Measurements from ENCODE around the gene BAAT.
"Not testable (repeated sequence)": the region's sequence is repeated elsewhere in the genome, so short reads cannot be mapped to it uniquely, and the experiment has no call there.

Gene BAAT

DNA sequence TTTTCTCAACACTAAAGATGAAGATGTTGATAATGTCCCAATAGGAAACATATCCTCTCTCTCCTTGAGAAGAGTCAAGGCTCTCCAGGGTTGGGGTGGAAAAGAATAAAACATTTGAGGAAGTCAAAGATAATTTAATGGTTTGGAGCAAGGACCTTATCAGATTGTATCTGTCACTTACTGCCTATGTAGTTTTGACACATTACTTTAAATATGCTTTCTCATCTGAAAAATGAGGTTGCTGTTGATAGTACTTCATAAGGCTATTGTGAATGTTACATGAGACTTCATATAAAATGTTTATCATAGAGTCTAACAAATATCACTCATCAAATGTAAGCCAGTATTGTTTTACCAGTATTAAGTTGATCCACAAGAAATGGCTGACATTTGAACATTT, 48.7 kb downstream of the BAAT start:
- no peak overlapping the region for H3K4me3 ChIP-seq (ENCODE audit: low read depth, low read length)
- DNase-seq (ENCODE audit: low read depth): no peak

DNA sequence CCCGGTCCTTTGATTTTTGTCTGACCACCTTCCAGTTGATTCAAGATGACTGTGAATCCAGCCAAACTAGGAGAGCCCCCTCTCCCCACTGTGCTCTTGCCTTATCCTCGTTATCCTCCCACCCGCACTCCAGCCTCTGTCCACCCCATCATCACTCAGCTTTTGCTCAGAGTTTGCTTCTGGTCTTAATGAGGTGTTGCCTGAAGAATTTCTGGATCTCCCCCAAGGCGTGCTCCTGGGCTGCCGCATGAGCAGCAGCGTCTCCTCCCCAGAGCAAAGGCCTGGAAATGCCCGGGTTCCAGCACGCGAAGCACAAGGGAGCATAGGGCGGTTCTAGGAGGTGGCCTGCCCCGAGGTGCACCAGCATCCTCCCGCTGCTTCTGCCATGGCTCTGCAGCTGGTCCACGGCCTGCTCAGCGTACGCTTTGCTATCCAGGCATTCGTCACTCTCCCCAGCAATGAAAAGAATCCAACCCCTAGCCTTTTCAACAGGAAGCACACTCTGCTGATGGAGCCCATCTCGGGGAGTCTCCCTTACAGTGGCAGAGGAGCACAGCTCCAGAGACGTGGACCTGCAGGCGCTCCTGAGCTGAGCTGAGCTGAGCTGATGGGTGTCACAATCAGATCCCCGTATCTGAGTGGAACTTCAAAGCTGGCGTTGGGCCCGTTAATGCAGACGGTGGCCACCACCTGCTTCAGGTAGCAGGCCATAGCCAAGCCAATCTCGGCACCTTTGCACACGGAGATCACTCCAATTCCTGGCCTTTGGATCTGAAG, 50.7 kb downstream of the BAAT start:
- TF ChIP-seq MYC (IDR thresholded peaks at IDR 0.05; ENCODE audit: low read depth, low read length) (no peak), POLR2A (IDR thresholded peaks at IDR 0.05; ENCODE audit: extremely low read depth, insufficient read length) (no peak)
- TF ChIP-seq, protein P1, sequence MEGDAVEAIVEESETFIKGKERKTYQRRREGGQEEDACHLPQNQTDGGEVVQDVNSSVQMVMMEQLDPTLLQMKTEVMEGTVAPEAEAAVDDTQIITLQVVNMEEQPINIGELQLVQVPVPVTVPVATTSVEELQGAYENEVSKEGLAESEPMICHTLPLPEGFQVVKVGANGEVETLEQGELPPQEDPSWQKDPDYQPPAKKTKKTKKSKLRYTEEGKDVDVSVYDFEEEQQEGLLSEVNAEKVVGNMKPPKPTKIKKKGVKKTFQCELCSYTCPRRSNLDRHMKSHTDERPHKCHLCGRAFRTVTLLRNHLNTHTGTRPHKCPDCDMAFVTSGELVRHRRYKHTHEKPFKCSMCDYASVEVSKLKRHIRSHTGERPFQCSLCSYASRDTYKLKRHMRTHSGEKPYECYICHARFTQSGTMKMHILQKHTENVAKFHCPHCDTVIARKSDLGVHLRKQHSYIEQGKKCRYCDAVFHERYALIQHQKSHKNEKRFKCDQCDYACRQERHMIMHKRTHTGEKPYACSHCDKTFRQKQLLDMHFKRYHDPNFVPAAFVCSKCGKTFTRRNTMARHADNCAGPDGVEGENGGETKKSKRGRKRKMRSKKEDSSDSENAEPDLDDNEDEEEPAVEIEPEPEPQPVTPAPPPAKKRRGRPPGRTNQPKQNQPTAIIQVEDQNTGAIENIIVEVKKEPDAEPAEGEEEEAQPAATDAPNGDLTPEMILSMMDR (IDR thresholded peaks at IDR 0.05; ENCODE audit: low read depth, low read length): no peak
- TF ChIP-seq, protein P2, sequence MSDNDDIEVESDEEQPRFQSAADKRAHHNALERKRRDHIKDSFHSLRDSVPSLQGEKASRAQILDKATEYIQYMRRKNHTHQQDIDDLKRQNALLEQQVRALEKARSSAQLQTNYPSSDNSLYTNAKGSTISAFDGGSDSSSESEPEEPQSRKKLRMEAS (IDR thresholded peaks at IDR 0.05; ENCODE audit: low read depth, low read length): no peak
- DNase-seq (ENCODE audit: low read depth): no peak
- no peak overlapping the region for H3K4me3 ChIP-seq (ENCODE audit: low read depth, low read length)

More for the DNA sequence above, 48.7 kb downstream of the BAAT start:
- TF ChIP-seq POLR2A (IDR thresholded peaks at IDR 0.05; ENCODE audit: extremely low read depth, insufficient read length): no peak

DNA sequence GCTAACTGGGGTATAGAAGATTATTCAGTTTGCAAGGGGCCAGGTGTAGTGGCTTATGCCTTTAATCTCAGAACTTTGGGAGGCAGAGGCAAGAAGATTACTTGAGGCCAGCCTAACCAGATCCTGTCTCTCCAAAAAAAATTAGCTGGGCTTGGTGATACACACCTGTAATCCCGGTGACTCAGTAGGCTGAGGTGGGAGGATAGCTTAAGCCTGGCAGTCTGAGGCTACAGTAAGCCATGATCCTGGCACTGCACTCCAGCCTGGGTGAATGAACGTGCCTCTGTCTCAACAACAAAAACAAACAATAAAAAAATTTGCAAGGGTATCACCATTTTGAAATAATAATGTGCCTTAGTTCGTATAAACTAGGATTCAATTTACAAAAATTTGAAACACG, 51.3 kb downstream of the BAAT start:
- no peak overlapping the region for H3K4me3 ChIP-seq (ENCODE audit: low read depth, low read length)
- TF ChIP-seq, protein P2 (IDR thresholded peaks at IDR 0.05; ENCODE audit: low read depth, low read length): no peak
- TF ChIP-seq POLR2A (IDR thresholded peaks at IDR 0.05; ENCODE audit: extremely low read depth, insufficient read length): no peak
- TF ChIP-seq, protein P1 (IDR thresholded peaks at IDR 0.05; ENCODE audit: low read depth, low read length): no peak
- TF ChIP-seq MYC (IDR thresholded peaks at IDR 0.05; ENCODE audit: low read depth, low read length): no peak
- no peak for DNase-seq (ENCODE audit: low read depth)

DNA sequence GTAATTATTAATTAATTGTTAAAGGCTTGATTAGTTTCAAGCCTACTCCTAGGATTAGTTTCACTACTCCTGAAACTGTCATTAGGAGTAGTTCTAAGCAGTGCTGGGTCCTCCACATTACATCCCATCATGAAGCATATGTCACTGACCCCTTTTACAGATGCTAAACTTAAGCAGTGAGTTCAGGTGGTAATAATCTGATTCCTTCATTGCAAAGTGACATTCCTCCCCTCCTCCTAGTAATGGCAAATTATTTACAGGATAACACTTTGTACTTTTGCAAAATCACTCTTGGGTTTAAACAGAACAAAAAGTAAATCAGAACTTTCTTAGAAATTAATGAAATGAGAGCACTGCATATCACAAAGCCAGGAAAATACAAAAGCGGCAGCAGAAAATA, 52.4 kb downstream of the BAAT start:
- DNase-seq (ENCODE audit: low read depth): no peak
- no peak overlapping the region for H3K4me3 ChIP-seq (ENCODE audit: low read depth, low read length)
- TF ChIP-seq MYC (IDR thresholded peaks at IDR 0.05; ENCODE audit: low read depth, low read length): no peak

DNA sequence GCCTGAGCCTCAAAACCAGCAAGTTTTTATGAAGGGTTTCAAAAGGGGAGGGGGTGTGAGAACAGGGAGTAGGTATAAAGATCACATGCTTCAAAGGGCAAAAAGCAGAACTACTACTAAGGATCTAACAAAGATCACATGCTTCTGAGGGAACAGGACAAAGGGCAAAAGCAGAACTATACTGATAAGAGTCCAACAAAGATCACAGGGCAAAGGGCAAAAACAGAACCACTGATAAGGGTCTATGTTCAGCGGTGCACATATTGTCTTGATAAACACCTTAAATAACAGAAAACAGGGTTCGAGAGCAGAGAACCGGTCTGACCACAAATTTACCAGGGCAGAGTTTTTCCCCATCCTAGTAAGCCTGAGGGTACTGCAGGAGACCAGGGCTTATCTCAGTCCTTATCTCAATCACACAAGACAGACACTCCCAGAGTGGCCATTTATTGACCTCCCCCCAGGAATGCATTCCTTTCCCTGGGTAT, 57.3 kb downstream of the BAAT start:
- H3K4me3 ChIP-seq (ENCODE audit: low read depth, low read length); DNase-seq (ENCODE audit: low read depth): not testable (repeated sequence)

DNA sequence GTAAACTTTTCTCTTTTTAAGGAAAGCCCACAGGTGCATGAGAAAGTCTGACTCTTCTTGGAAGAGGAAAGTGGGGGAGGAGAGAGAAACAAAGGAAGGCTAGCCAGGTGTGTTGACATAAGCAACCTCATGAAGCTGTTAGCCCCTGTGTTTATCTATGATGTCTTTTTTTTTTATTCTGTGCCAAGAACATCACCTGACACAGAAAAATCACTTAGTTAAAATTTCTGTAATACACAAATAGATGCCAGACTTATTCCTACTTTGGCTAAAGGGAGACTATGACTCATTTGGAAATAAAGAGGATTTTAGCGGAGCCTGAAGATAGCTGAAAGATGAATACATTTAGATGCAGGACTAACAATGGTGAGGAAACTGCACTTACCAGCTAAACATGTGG, 58.3 kb downstream of the BAAT start:
- no peak overlapping the region for H3K4me3 ChIP-seq (ENCODE audit: low read depth, low read length)
- TF ChIP-seq, protein P2 (IDR thresholded peaks at IDR 0.05; ENCODE audit: low read depth, low read length): no peak
- TF ChIP-seq POLR2A (IDR thresholded peaks at IDR 0.05; ENCODE audit: extremely low read depth, insufficient read length): no peak
- TF ChIP-seq, protein P1 (IDR thresholded peaks at IDR 0.05; ENCODE audit: low read depth, low read length): no peak
- TF ChIP-seq MYC (IDR thresholded peaks at IDR 0.05; ENCODE audit: low read depth, low read length): no peak
- no peak for DNase-seq (ENCODE audit: low read depth)

DNA sequence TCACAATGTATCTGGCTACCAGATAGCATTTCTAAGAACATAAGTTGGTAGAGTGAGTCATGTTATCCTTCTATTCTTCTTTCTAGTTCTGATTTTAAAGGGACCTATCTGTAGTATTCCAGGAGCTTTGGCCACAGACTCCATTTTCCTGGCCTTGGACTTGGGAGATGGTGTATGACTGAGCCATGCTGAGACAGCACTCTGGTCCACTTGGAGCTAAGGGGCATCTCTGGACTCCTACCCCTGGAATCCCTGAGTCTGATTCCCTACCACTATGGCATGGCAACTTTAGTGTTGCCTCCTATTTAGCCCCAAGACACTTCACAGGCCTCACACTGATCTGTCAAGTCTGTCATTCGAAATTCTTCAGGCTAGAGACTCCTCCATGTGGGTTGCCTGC, 58.8 kb downstream of the BAAT start:
- no peak for DNase-seq (ENCODE audit: low read depth)
- TF ChIP-seq MYC (IDR thresholded peaks at IDR 0.05; ENCODE audit: low read depth, low read length) (no peak), POLR2A (IDR thresholded peaks at IDR 0.05; ENCODE audit: extremely low read depth, insufficient read length) (no peak)
- TF ChIP-seq, protein P2 (IDR thresholded peaks at IDR 0.05; ENCODE audit: low read depth, low read length): no peak
- TF ChIP-seq, protein P1 (IDR thresholded peaks at IDR 0.05; ENCODE audit: low read depth, low read length): no peak

More for the DNA sequence above, 58.8 kb downstream of the BAAT start:
- H3K4me3 ChIP-seq (ENCODE audit: low read depth, low read length): no peak overlapping the region

All from NB4 (cell line).